ENCODE measurements around the gene PCK1. TPM values are rescaled to one million over a fixed set of nuclear protein-coding genes. Genes with fewer than 3 reads are reported as not detected.

Gene PCK1
- total RNA-seq, 1 experiment from 2014 or later, result not detected

DNA sequence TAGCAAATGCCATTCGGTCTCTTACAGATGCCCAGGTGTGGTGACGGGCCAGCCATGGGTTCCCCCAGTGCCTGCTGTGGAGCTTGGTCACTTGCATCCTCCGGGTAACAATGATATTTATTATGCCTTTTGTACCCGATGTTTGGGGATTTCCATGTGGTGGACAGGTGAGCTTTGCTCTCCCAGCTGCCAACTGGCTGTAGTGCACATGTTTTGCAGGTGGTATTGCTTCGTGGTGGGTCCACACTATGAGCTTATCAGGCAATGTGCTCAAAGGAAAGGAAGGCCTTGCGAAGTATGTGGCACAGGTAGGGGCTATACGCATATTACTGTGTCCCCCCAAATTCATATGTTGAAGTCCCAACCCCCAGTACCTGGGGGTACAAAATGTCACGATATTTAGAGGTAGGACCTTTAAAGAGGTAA, 31.7 kb upstream of the PCK1 start:
- Histone ChIP-seq H2BK12ac (ENCODE audit: insufficient read length, low read depth, low read length) (no peak overlapping the region), H4K5ac (ENCODE audit: insufficient read length, low read depth, low read length) (no peak overlapping the region), H4K91ac (ENCODE audit: insufficient read length, low read depth, low read length) (no peak overlapping the region), H3K4me2 (ENCODE audit: insufficient read depth, insufficient read length, low read length) (no peak overlapping the region), H3K14ac (ENCODE audit: insufficient read depth, low read length) (no peak overlapping the region; the same call in 1 of the 2 replicates), H3K56ac (ENCODE audit: insufficient read length, low read depth, low read length) (no peak overlapping the region), H3K27me3 (ENCODE audit: insufficient read depth, low read length) (no peaks in the 10 kb centered on the region), H4K20me1 (ENCODE audit: control insufficient read depth, insufficient read depth, insufficient read length) (no peaks in the 10 kb centered on the region), H2BK5ac (ENCODE audit: insufficient read length, low read length) (no peak overlapping the region), H3K9me3 (ENCODE audit: control insufficient read depth, low read depth, low read length) (no peaks in the 10 kb centered on the region), H3K4me1 (ENCODE audit: insufficient read depth, low read length) (no peaks in the 10 kb centered on the region), H3K27ac (ENCODE audit: insufficient read length, low read depth, low read length) (no peak overlapping the region), H4K8ac (replicated peaks; ENCODE audit: insufficient read length, low read depth, low read length) (no peak overlapping the region), H3K9ac (ENCODE audit: extremely low read depth, insufficient read length, low read length) (no peak overlapping the region), H2BK20ac (ENCODE audit: low read depth, low read length, poor library complexity, severe bottlenecking) (no peak overlapping the region), H2AK5ac (ENCODE audit: insufficient read length, low read length) (no peak overlapping the region), H3K4ac (ENCODE audit: low read depth, low read length) (no peak overlapping the region), H2AFZ (ENCODE audit: low read length) (no peak overlapping the region), H3K23me2 (ENCODE audit: insufficient read length, low read depth, low read length, poor library complexity, severe bottlenecking) (no peaks in the 10 kb centered on the region), H3T11ph (ENCODE audit: low read length) (no peak overlapping the region), H2BK15ac (ENCODE audit: low read depth, low read length) (no peak overlapping the region), H3K23ac (ENCODE audit: insufficient read length, low read depth, low read length) (no peak overlapping the region), H2BK120ac (ENCODE audit: low read depth, low read length, poor library complexity, severe bottlenecking) (no peak overlapping the region), H3K79me2 (ENCODE audit: insufficient read depth, low read length) (no peaks in the 10 kb centered on the region), H3K79me1 (ENCODE audit: insufficient read depth, low read depth, low read length, poor library complexity, severe bottlenecking) (no peaks in the 10 kb centered on the region), H3K18ac (ENCODE audit: insufficient read length, low read depth, low read length) (no peak overlapping the region)
- Mint-ChIP-seq H3K36me3 (ENCODE audit: insufficient read depth in 1 of 3, low read depth in 3 of 3) (peaks cover 0 to 7% (median 0%) of the 10 kb centered on the region in 3 experiments; a peak in 4 of 7 replicates), H3K9me3 (peaks cover 8 to 13% of the 10 kb centered on the region in 2 experiments; a peak in 4 of 5 replicates), H3K4me1 (peaks cover 3 to 8% of the 10 kb centered on the region in 2 experiments; a peak in 3 of 4 replicates), H3K27ac (no peak overlapping the region), H3K27me3 (ENCODE audit: low read depth) (peaks cover 15% of the 10 kb centered on the region), H3K4me3 (no peak overlapping the region)
- TF ChIP-seq, protein P1, sequence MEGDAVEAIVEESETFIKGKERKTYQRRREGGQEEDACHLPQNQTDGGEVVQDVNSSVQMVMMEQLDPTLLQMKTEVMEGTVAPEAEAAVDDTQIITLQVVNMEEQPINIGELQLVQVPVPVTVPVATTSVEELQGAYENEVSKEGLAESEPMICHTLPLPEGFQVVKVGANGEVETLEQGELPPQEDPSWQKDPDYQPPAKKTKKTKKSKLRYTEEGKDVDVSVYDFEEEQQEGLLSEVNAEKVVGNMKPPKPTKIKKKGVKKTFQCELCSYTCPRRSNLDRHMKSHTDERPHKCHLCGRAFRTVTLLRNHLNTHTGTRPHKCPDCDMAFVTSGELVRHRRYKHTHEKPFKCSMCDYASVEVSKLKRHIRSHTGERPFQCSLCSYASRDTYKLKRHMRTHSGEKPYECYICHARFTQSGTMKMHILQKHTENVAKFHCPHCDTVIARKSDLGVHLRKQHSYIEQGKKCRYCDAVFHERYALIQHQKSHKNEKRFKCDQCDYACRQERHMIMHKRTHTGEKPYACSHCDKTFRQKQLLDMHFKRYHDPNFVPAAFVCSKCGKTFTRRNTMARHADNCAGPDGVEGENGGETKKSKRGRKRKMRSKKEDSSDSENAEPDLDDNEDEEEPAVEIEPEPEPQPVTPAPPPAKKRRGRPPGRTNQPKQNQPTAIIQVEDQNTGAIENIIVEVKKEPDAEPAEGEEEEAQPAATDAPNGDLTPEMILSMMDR (conservative IDR thresholded peaks at IDR 0.05), result no peak
- no peak for DNase-seq
- no CpG with 5 or more reads among the region's 8 CpGs for WGBS (ENCODE audit: extremely low coverage, insufficient read length, low lambda C conversion rate)

All from H9 (cell line).